ENCODE measurements around the gene PADI6. TPM values are rescaled to one million over a fixed set of nuclear protein-coding genes. Genes with fewer than 3 reads are reported as not detected.

PADI6 gene
- polyA plus RNA-seq, 1 of the 3 experiments (the other 2 are of a cell fraction) = not detected

DNA sequence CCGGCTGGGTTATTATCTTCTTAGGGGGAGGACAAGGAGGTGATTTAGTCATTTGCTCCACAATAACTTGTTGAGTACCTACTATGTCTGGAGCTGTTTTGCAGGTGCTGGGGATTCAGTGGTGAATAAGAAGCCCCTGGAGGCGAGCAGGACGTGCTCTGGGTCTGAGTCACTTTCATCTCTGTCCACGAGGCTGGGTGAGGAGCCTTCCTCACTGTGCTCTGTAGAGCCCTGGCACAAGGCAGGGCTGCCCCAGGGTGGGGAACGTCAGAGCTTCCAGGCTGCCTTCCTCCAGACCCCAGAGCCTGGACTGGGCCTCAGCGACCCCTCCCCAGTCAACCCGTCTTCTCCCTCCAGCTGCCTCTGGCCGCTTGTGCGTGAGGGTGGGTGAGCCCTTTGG is 2.5 kb upstream of the PADI6 start:
- H3K36me3 ChIP-seq (replicated peaks in 1 of 2; ENCODE audit: control insufficient read depth in 1 of 2, insufficient read depth in 2 of 2, low read length in 1 of 2) = no peaks in the 10 kb centered on the region
- H3K27me3 ChIP-seq (ENCODE audit: insufficient read depth) = peaks cover 21% of the 10 kb centered on the region; the same call in 1 of the 2 replicates
- no peaks in the 10 kb centered on the region for H4K20me1 ChIP-seq (ENCODE audit: insufficient read depth)
- H3K9me2 ChIP-seq = no peaks in the 10 kb centered on the region
- no peak overlapping the region for H2AFZ ChIP-seq (ENCODE audit: low read depth)
- no peak overlapping the region for H3K4me3 ChIP-seq (ENCODE audit: low read depth in 2 of 2, low read length in 1 of 2)
- H3K9ac ChIP-seq = no peak overlapping the region
- no peaks in the 10 kb centered on the region for H3K9me3 ChIP-seq
- H3K27ac ChIP-seq (ENCODE audit: low read depth in 2 of 2, low read length in 1 of 2) = no peak overlapping the region
- 43% methylated on average over 9 of the region's 9 CpGs for WGBS (ENCODE audit: low lambda C conversion rate)
- DNase-seq = no peak
- H3K4me1 ChIP-seq (ENCODE audit: control insufficient read depth in 1 of 2, insufficient read depth in 2 of 2, low read depth in 1 of 2, low read length in 1 of 2) = no peaks in the 10 kb centered on the region
- no peaks in the 10 kb centered on the region for H3F3A ChIP-seq (replicated peaks; ENCODE audit: insufficient read depth)
- TF ChIP-seq, protein P1, sequence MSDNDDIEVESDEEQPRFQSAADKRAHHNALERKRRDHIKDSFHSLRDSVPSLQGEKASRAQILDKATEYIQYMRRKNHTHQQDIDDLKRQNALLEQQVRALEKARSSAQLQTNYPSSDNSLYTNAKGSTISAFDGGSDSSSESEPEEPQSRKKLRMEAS (IDR thresholded peaks at IDR 0.05; ENCODE audit: low read depth) = peak; percentile 44; the same call in 1 of the 2 replicates
- peak; percentile 44; the same call in 1 of the 2 replicates for TF ChIP-seq TCF12 (IDR thresholded peaks at IDR 0.05)
- no peak for TF ChIP-seq GATA2 (CRISPR knock-in tag; IDR thresholded peaks at IDR 0.05)
- no peak for TF ChIP-seq SMC3 (IDR thresholded peaks at IDR 0.05; ENCODE audit: low read depth, low read length)
- TF ChIP-seq JUND (IDR thresholded peaks at IDR 0.05) = peak; percentile 11; the same call in 1 of the 2 replicates
- TF ChIP-seq FOSL2 (IDR thresholded peaks at IDR 0.05; ENCODE audit: borderline replicate concordance, low read depth) = peak; percentile 36; the same call in 1 of the 2 replicates
- TF ChIP-seq NFIC (IDR thresholded peaks at IDR 0.05; ENCODE audit: borderline replicate concordance) = no peak
- H3K79me2 ChIP-seq (ENCODE audit: insufficient read depth) = no peaks in the 10 kb centered on the region
- no peak overlapping the region for H3K4me2 ChIP-seq
- ChIA-PET CTCF (interaction anchor here (1.4 to 1.5 kb wide), 2 partner anchors 34 to 309 kb away, joined by 4 read pairs; no protein-coding TSS in a partner anchor), POLR2A (interaction anchor here (0.6 kb wide), 1 partner anchor 42 kb away, joined by 3 read pairs; no protein-coding TSS in a partner anchor)

DNA sequence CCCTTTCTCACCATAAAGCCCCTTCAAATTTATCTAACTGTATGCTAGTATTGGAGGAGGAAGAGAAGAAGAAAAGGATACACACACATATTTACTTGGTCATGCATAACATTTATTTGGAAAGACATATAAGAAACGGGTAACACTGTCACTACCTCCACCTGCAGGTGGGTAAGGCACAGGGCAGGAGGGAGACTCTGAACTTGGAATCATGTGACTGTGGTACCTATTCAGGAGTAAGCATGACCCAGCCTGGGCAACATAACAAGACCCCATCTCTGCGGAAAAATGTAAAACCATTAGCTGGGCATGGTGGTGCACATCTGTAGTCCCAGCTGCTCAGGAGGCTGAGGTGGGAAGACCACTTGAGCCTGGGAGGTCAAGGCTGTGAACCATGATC is 1.4 kb upstream of the PADI6 start:
- no peaks in the 10 kb centered on the region for H3F3A ChIP-seq (replicated peaks; ENCODE audit: insufficient read depth)
- H3K36me3 ChIP-seq (replicated peaks in 1 of 2; ENCODE audit: control insufficient read depth in 1 of 2, insufficient read depth in 2 of 2, low read length in 1 of 2) = no peaks in the 10 kb centered on the region
- ChIA-PET POLR2A (no interaction called here), CTCF (interaction anchor here (0.6 to 1.5 kb wide), 2 partner anchors 82 to 310 kb away, joined by 3 to 4 read pairs; no protein-coding TSS in a partner anchor)
- WGBS (ENCODE audit: low lambda C conversion rate) = 73% methylated on average over 2 of the region's 2 CpGs
- H3K9ac ChIP-seq = no peak overlapping the region
- H3K79me2 ChIP-seq (ENCODE audit: insufficient read depth) = no peaks in the 10 kb centered on the region
- no peaks in the 10 kb centered on the region for H3K9me3 ChIP-seq
- no peak overlapping the region for H2AFZ ChIP-seq (ENCODE audit: low read depth)
- no peak overlapping the region for H3K4me2 ChIP-seq
- no peak for DNase-seq
- no peak overlapping the region for H3K27ac ChIP-seq (ENCODE audit: low read depth in 2 of 2, low read length in 1 of 2)
- no peak overlapping the region for H3K4me3 ChIP-seq (ENCODE audit: low read depth in 2 of 2, low read length in 1 of 2)
- no peaks in the 10 kb centered on the region for H4K20me1 ChIP-seq (ENCODE audit: insufficient read depth)
- H3K4me1 ChIP-seq (ENCODE audit: control insufficient read depth in 1 of 2, insufficient read depth in 2 of 2, low read depth in 1 of 2, low read length in 1 of 2) = no peaks in the 10 kb centered on the region
- no peaks in the 10 kb centered on the region for H3K9me2 ChIP-seq
- no peak for TF ChIP-seq PBX3 (IDR thresholded peaks at IDR 0.05)
- TF ChIP-seq, protein P2, sequence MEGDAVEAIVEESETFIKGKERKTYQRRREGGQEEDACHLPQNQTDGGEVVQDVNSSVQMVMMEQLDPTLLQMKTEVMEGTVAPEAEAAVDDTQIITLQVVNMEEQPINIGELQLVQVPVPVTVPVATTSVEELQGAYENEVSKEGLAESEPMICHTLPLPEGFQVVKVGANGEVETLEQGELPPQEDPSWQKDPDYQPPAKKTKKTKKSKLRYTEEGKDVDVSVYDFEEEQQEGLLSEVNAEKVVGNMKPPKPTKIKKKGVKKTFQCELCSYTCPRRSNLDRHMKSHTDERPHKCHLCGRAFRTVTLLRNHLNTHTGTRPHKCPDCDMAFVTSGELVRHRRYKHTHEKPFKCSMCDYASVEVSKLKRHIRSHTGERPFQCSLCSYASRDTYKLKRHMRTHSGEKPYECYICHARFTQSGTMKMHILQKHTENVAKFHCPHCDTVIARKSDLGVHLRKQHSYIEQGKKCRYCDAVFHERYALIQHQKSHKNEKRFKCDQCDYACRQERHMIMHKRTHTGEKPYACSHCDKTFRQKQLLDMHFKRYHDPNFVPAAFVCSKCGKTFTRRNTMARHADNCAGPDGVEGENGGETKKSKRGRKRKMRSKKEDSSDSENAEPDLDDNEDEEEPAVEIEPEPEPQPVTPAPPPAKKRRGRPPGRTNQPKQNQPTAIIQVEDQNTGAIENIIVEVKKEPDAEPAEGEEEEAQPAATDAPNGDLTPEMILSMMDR (IDR thresholded peaks at IDR 0.05) = peak; percentile 24; the same call in 1 of the 2 replicates
- no peak for TF ChIP-seq MXI1 (IDR thresholded peaks at IDR 0.05; ENCODE audit: low read depth, low read length)
- H3K27me3 ChIP-seq (ENCODE audit: insufficient read depth) = peaks cover 26% of the 10 kb centered on the region; the same call in 1 of the 2 replicates
